Epidermal melanocyte (primary cell): ENCODE data around the gene ST7L.
"Not testable (repeated sequence)": the region's sequence is repeated elsewhere in the genome, so short reads cannot be mapped to it uniquely, and the experiment has no call there.

Source experiments
- DNase-seq: peaks from one replicate; pipeline ENCODE4 v3.0.0; 2011; ENCODE audit warnings: low spot score; ENCODE audit not compliant: insufficient read length

Gene ST7L

DNA sequence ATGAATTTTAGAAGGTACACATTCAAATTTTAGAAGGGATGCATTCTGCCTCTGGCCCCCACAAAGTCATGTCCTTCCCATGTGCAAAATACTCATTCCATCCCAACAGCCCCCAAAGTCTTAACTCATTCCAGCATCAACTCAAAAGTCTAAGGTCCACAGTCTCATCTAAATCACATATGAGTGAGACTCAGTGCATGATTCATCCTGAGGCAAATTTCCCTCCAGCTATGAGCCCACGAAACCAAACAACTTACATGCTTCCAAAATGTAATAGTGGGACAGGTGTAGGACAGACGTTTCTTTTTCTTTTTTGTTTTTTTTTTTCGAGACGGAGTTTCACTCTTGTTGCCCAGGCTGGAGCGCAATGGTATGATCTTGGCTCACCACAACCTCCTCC is 122.7 kb downstream of the ST7L start:
- no peak for DNase-seq

DNA sequence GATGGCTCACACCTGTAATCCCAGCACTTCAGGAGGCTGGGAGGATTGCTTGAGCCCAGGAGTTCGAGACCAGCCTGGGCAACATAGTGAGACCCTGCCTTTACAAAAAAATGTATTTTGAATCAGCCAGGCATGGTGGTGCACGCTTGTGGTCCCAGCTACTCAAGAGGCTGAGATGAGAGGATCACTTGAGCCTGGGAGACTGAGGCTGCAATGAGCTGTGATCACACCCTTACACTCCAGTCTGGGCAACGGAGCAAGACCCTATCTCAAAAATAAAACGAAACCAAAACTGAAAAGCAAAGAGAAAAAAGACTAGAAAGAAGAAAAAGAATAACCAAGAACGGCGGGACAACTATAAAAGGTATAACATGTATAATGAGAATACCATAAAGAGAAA is 125.6 kb downstream of the ST7L start:
- DNase-seq: no peak

DNA sequence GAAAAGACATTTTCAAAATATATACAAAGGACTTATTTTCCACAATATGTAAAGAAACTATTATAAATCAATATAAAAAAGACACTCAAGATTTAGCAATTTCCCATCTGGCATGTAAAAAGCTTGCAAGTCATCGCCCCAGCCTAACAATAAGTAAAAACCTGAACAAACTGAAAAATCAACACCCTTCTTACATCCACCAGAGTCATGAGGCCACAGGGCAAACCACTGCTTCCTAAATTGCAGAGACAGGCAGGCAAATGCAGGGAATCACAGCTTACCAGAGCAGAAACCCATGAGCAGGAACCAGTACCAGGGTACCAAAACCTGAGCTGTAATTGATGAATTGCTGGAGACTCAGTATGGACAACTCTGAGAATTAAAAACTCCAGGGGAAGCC is 126.9 kb downstream of the ST7L start:
- DNase-seq: no peak

DNA sequence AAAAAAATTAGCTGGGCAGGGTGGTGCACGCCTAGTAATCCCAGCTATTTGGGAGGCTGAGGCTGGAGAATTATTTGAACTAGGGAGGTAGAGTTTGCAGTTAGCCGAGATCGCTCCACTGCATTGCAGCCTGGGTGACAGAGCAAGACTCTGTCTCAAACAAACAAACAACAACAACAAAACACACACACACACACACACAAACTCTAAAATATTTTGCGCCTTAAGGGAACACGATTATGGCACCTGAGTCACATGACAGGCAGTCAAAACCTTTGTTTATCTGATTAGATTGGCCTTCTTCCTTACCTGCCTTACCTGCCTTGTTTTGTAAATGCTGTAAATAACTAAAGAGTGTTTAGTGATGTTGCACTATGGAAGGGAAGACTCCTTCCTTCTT is 130.8 kb downstream of the ST7L start:
- DNase-seq: no peak

DNA sequence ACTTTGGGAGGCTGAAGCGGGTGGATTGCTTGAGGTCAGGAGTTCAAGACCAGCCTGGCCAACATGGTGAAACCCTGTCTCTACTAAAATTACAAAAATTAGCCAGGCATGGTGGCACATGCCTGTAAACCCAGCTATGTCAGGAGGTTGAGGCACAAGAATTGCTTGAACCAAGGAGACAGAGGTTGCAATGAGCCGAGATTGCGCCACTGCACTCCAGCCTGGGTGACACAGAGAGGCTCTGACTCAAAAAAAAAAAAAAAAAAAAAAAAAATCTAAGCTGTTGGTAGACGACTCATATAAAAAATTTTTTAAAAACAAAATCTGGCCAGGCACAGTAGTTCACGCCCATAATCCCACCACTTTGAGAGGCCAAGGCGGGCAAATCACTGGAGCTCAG is 131.3 kb downstream of the ST7L start:
- not testable (repeated sequence) for DNase-seq

DNA sequence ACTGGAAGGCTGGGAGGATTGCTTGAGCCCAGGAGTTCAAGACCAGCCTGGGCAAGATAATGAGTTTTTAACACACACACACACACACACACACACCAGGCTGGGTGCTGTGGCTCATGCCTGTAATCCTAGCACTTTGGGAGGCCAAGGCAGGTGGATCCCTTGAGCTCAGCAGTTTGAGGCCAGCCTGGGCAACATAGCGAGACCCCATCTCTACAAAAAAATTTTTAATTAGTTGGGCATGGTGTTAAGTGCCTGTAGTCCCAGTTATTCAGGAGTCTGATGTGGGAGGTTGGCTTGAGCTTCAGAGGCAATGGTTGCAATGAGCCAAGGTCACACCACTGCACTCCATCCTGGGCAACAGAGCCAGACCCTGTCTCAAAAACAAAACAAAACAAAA is 132.9 kb downstream of the ST7L start:
- not testable (repeated sequence) for DNase-seq

DNA sequence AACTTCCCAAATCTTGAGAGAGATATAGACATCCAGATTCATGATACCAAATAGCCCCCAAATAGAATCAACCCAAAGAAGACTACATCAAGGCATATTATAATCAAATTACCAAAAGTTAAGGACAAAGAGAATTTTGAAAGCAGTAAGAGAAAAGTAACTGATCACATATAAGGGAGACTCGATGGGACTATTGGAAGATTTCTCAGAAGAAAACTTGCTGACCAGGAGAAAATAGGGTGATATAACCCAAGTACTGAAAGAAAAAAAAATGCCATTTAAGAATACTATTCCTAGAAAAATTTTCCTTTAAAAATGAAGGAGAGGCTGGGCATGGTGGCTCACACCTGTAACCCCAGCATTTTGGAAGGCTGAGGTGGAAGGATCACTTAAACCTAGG is 140.6 kb downstream of the ST7L start:
- DNase-seq: no peak

DNA sequence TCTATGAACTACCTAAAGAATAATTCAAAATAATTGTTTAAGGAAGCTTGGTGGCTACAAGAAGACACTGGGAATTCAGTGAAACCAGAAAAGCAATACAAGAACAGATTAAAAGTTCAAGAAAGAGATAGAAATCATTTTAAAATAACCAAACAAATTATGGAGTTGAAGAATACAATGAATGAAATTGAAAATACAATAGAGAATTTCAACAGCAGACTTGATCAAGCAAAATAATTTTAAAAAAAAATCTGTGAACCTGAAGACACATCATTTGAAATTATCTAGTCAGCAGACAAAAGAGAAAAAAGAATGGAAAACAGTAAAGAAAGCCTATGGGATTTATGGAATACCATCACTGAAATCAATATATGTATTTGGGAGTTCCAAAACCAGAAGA is 141.4 kb downstream of the ST7L start:
- DNase-seq: no peak
